Neuron (in vitro differentiated cells): ENCODE results near the gene PADI4.

Experiments
- H2AFZ ChIP-seq: one replicate; pipeline ENCODE4 v1.6.1; 2013; ENCODE audit warnings: low read depth, mild to moderate bottlenecking, inconsistent platforms, low read length, moderate library complexity
- H3K27me3 ChIP-seq: one replicate; pipeline ENCODE4 v1.6.1; 2013; ENCODE audit warnings: low read length; ENCODE audit not compliant: insufficient read depth
- H3K36me3 ChIP-seq: one replicate; pipeline ENCODE4 v1.6.1; 2013; ENCODE audit warnings: low read length; ENCODE audit not compliant: insufficient read depth
- H3K4me1 ChIP-seq: one replicate; pipeline ENCODE4 v1.6.1; 2013; ENCODE audit warnings: low read length; ENCODE audit not compliant: insufficient read depth
- H3K4me3 ChIP-seq: 2 replicates; pipeline ENCODE4 v1.5.1; 2013; ENCODE audit warnings: mild to moderate bottlenecking, low read length, moderate library complexity
- H3K9me3 ChIP-seq: one replicate; pipeline ENCODE4 v1.6.1; 2013; ENCODE audit warnings: low read length

Gene PADI4, protein sequence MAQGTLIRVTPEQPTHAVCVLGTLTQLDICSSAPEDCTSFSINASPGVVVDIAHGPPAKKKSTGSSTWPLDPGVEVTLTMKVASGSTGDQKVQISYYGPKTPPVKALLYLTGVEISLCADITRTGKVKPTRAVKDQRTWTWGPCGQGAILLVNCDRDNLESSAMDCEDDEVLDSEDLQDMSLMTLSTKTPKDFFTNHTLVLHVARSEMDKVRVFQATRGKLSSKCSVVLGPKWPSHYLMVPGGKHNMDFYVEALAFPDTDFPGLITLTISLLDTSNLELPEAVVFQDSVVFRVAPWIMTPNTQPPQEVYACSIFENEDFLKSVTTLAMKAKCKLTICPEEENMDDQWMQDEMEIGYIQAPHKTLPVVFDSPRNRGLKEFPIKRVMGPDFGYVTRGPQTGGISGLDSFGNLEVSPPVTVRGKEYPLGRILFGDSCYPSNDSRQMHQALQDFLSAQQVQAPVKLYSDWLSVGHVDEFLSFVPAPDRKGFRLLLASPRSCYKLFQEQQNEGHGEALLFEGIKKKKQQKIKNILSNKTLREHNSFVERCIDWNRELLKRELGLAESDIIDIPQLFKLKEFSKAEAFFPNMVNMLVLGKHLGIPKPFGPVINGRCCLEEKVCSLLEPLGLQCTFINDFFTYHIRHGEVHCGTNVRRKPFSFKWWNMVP

DNA sequence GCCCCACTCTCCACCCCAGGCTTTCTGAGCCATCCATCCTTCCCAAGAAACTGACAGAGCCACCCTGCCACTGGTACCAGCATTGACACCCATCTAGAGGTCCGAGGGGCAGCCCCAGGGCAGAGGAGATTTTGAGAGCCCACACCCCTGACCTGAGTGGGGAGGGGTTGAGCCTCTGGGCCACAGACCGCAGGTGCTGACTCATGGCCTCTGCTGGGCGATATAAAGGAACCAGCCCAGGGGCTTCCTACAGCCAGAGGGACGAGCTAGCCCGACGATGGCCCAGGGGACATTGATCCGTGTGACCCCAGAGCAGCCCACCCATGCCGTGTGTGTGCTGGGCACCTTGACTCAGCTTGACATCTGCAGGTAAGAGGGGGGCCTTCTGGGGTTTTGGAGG lies at the start of gene PADI4:
Gene PADI4, plus strand, starts transcription at position 252 of the 400 bp plus-strand sequence. Its CDS starts 26 bp downstream, at position 278.
- Histone ChIP-seq H3K4me1 (no peaks in the 10 kb centered on the region), H2AFZ (no peak within 1 kb of the TSS), H3K27me3 (no peaks in the 10 kb centered on the region), H3K9me3 (no peaks in the 10 kb centered on the region), H3K36me3 (no peaks in the 10 kb centered on the region), H3K4me3 (no peak within 1 kb of the TSS)

GRCh38 chr1:17258758-17259130 lies 49.3 kb upstream of the PADI4 start:
- Histone ChIP-seq H3K4me3 (no peak overlapping the region), H3K9me3 (no peaks in the 10 kb centered on the region), H3K4me1 (no peaks in the 10 kb centered on the region), H3K27me3 (no peaks in the 10 kb centered on the region), H3K36me3 (no peaks in the 10 kb centered on the region), H2AFZ (no peak overlapping the region)

DNA sequence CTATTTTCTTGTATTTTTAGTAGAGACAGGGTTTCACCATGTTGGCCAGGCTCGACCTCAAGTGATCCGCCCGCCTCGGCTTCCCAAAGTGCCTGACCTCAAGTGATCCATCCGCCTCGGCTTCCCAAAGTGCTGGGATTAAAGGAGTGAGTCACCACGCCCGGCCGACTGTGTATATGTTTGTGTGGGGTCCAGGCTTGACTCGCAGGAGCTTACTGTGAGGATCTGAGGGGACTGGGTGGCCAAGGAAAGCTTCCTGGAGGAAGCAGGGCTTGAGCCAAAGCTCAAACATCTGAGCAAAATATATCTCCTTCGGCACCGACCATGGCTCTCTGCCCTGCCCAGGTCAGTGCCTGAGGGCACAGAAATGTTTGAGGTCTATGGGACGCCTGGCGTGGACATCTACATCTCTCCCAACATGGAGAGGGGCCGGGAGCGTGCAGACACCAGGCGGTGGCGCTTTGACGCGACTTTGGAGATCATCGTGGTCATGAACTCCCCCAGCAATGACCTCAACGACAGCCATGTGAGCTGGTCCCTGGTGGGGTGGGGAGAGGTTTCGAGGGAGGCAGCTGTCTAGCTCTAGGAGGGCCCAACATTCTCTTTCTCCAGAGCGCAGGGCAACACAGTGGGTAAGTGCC lies 48.6 kb upstream of the PADI4 start:
- H3K36me3 ChIP-seq = no peaks in the 10 kb centered on the region
- no peak overlapping the region for H2AFZ ChIP-seq
- H3K4me1 ChIP-seq = no peaks in the 10 kb centered on the region
- H3K27me3 ChIP-seq = no peaks in the 10 kb centered on the region
- no peak overlapping the region for H3K4me3 ChIP-seq
- no peaks in the 10 kb centered on the region for H3K9me3 ChIP-seq

DNA sequence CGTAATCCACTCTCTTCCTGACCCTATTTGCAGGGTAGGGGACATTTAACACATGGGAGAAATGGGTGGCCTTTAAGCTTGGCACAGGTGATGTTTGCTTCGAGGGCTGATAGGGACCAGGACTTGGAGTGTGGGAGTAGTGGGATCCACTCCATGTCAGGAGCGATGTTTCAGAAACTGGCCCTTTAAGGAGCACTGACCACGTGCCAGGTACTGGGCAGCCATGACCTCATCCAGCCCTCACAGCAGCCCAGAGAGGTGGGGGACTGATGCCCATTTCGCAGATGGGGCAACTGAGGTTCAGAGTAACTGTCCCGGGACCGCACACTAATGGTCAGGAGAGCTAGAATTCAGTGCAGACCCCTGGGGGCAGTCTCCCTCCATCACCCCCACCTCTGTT lies 47.7 kb upstream of the PADI4 start:
- Histone ChIP-seq H3K4me3 (no peak overlapping the region), H3K9me3 (no peaks in the 10 kb centered on the region), H3K36me3 (no peaks in the 10 kb centered on the region), H2AFZ (no peak overlapping the region), H3K4me1 (no peaks in the 10 kb centered on the region), H3K27me3 (no peaks in the 10 kb centered on the region)

- no peak overlapping the region for H2AFZ ChIP-seq
- H3K9me3 ChIP-seq = no peaks in the 10 kb centered on the region
- no peaks in the 10 kb centered on the region for H3K36me3 ChIP-seq
- H3K4me1 ChIP-seq = no peaks in the 10 kb centered on the region
- no peak overlapping the region for H3K4me3 ChIP-seq
- no peaks in the 10 kb centered on the region for H3K27me3 ChIP-seq
Measured at GRCh38 chr1:17260738-17261137, 47.3 kb upstream of the PADI4 start.

- Histone ChIP-seq H3K36me3 (no peaks in the 10 kb centered on the region), H2AFZ (no peak overlapping the region), H3K4me3 (no peak overlapping the region), H3K27me3 (no peaks in the 10 kb centered on the region), H3K9me3 (no peaks in the 10 kb centered on the region), H3K4me1 (no peaks in the 10 kb centered on the region)
Measured at GRCh38 chr1:17263936-17264335, 44.1 kb upstream of the PADI4 start.

GRCh38 chr1:17264470-17264869 lies 43.5 kb upstream of the PADI4 start:
- no peak overlapping the region for H2AFZ ChIP-seq

DNA sequence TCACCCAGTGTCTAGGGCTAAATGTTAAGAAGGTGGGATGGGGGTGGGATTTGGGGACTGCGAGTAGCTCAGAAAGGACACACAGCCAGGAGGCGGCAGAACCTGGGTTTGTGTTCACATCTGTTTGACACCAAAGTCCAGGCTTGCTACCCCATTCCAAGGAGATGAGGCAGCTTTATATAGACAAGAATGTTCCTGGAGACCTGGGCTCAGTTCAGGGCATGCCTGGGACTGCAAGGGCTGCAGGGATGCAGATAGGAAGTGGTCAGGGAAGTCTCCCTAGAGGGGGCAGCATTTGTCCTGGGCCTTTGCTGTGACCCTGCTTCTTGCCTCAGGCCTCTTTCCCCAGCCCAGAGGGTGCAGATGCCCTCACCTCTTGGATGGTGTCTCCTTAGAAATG lies 42.8 kb upstream of the PADI4 start:
- no peaks in the 10 kb centered on the region for H3K4me1 ChIP-seq
- no peak overlapping the region for H3K4me3 ChIP-seq
- no peaks in the 10 kb centered on the region for H3K36me3 ChIP-seq
- no peak overlapping the region for H2AFZ ChIP-seq
- no peaks in the 10 kb centered on the region for H3K9me3 ChIP-seq
- no peaks in the 10 kb centered on the region for H3K27me3 ChIP-seq

More at GRCh38 chr1:17264470-17264869, 43.5 kb upstream of the PADI4 start:
- Histone ChIP-seq H3K27me3 (no peaks in the 10 kb centered on the region), H3K4me3 (no peak overlapping the region), H3K9me3 (no peaks in the 10 kb centered on the region), H3K4me1 (no peaks in the 10 kb centered on the region), H3K36me3 (no peaks in the 10 kb centered on the region)

DNA sequence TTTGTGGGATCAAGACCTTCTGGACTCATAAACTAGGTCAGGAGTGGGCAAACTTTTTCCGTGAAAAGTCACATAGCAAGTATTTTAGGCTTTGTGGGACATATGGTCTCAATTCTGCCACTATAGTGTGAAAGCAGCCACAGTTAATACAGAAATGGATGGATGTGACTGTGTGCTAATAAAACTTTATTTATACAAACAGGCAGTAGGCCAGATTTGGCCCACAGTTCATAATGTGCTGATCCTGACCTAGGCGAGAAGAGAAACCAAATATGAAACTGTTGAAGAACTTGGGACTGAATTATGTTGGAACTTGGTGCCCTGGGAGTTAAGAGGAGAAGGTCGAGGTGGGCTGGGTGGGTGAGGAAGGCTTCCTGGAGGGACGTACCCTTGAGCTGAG lies 42.0 kb upstream of the PADI4 start:
- Histone ChIP-seq H3K4me3 (no peak overlapping the region), H3K27me3 (no peaks in the 10 kb centered on the region), H3K9me3 (no peaks in the 10 kb centered on the region), H3K4me1 (no peaks in the 10 kb centered on the region), H2AFZ (no peak overlapping the region), H3K36me3 (no peaks in the 10 kb centered on the region)

- H2AFZ ChIP-seq = no peak overlapping the region
- H3K27me3 ChIP-seq = no peaks in the 10 kb centered on the region
Measured at GRCh38 chr1:17270891-17271765, 36.9 kb upstream of the PADI4 start.

GRCh38 chr1:17272066-17272465 lies 35.9 kb upstream of the PADI4 start:
- no peaks in the 10 kb centered on the region for H3K4me1 ChIP-seq
- no peaks in the 10 kb centered on the region for H3K27me3 ChIP-seq
- no peaks in the 10 kb centered on the region for H3K9me3 ChIP-seq
- H3K36me3 ChIP-seq = no peaks in the 10 kb centered on the region
- H2AFZ ChIP-seq = no peak overlapping the region
- no peak overlapping the region for H3K4me3 ChIP-seq

More at GRCh38 chr1:17270891-17271765, 36.9 kb upstream of the PADI4 start:
- Histone ChIP-seq H3K4me3 (no peak overlapping the region), H3K36me3 (no peaks in the 10 kb centered on the region), H3K4me1 (no peaks in the 10 kb centered on the region), H3K9me3 (no peaks in the 10 kb centered on the region)

GRCh38 chr1:17272646-17273045 lies 35.4 kb upstream of the PADI4 start:
- H3K36me3 ChIP-seq = no peaks in the 10 kb centered on the region
- no peaks in the 10 kb centered on the region for H3K9me3 ChIP-seq
- H3K4me1 ChIP-seq = no peaks in the 10 kb centered on the region
- H3K4me3 ChIP-seq = no peak overlapping the region
- no peaks in the 10 kb centered on the region for H3K27me3 ChIP-seq
- H2AFZ ChIP-seq = no peak overlapping the region
